ENCODE results near the gene SHCBP1. TPM values are rescaled to one million over a fixed set of nuclear protein-coding genes. Genes with fewer than 3 reads are reported as not detected.
A peak's percentile ranks its signal among the peaks of the same experiment; 100 is the strongest.

The SHCBP1 gene
- total and polyA plus RNA-seq, 2 of the 13 experiments (the other 11 are each of a cell fraction or from before 2014, with no cell fraction given): 15.7 to 33.0 TPM

DNA sequence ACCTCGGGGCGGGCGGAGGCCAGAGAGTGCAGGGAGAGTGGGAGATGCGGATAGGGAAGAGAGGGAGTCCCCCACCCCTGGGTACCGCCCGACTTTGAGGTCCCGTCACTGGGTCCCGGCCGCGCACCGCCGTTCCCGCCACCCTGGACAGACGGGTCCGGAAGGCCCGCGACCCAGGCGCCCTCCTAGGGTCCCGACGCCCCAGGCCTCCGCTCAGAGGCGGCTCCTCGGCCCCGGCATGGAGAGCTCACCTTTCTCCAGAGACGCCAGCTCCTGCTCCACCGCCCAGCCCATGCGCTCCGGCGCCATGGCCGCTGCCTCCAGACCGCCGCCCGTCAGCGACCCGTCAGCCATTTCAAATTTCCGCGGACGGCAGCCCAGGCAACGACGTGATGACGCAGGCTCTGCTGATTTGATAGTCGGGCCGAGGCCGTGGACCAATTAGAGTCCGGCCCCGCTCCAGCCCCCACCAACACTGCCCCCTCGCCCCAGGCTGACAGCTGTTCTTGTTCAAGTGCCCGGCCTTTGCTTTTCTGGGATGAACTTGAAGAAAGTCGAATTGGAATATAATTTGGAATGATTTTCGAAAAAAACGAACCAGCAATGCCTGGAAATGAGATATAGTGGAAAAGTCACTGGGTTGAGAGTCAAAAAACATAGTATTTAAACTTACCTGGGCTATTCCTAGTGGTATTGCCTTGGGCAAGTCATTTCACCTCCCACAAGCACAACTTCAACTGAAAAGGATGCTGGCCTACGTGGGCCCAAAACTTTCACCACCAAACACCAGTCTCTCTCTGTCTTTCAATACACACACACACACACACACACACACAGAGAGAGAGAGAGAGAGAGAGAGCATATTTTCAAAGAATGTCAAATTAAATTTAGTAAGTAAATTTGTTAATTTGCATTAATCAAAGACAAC is at the start of gene SHCBP1 (continued):
- TF ChIP-seq PHF21A (CRISPR knock-in tag; IDR thresholded peaks at IDR 0.05) (no peak), SAP130 (CRISPR knock-in tag; IDR thresholded peaks at IDR 0.05; ENCODE audit: low read depth) (peak; percentile 100), ZNF513 (CRISPR knock-in tag; conservative IDR thresholded peaks at IDR 0.05) (no peak), TCF12 (IDR thresholded peaks at IDR 0.05) (no peak), TCF12 (CRISPR knock-in tag; IDR thresholded peaks at IDR 0.05) (no peak; the same call in 1 of the 2 replicates), ZFP82 (CRISPR knock-in tag; IDR thresholded peaks at IDR 0.05; ENCODE audit: borderline replicate concordance) (peak; percentile 83; the same call in 1 of the 2 replicates), SIN3B (IDR thresholded peaks at IDR 0.05; ENCODE audit: low read length) (peak; percentile 99), ARNTL (CRISPR knock-in tag; IDR thresholded peaks at IDR 0.05) (no peak), MED1 (CRISPR knock-in tag; IDR thresholded peaks at IDR 0.05) (peak; percentile 47; the same call in 1 of the 2 replicates), CAMTA2 (CRISPR knock-in tag; IDR thresholded peaks at IDR 0.05; ENCODE audit: borderline replicate concordance) (no peak), ZNF414 (CRISPR knock-in tag; IDR thresholded peaks at IDR 0.05) (0 out of 2 replicates have a peak, but pooled peaks have one; percentile 36), NCOR1 (IDR thresholded peaks at IDR 0.05; ENCODE audit: borderline replicate concordance, low read length) (peak; percentile 47; the same call in 1 of the 2 replicates), SRSF9 (IDR thresholded peaks at IDR 0.05; ENCODE audit: borderline replicate concordance, insufficient read depth, low read depth, low read length, poor library complexity, severe bottlenecking) (no peak), TAF15 (IDR thresholded peaks at IDR 0.05; ENCODE audit: low read depth, low read length, poor library complexity, severe bottlenecking) (peak; percentile 93), FIP1L1 (IDR thresholded peaks at IDR 0.05; ENCODE audit: borderline replicate concordance, insufficient read depth, low read depth, low read length) (no peak)
- TF ChIP-seq, protein P1, sequence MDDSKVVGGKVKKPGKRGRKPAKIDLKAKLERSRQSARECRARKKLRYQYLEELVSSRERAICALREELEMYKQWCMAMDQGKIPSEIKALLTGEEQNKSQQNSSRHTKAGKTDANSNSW (CRISPR knock-in tag; IDR thresholded peaks at IDR 0.05; ENCODE audit: borderline replicate concordance): no peak
- TF ChIP-seq, protein P2, sequence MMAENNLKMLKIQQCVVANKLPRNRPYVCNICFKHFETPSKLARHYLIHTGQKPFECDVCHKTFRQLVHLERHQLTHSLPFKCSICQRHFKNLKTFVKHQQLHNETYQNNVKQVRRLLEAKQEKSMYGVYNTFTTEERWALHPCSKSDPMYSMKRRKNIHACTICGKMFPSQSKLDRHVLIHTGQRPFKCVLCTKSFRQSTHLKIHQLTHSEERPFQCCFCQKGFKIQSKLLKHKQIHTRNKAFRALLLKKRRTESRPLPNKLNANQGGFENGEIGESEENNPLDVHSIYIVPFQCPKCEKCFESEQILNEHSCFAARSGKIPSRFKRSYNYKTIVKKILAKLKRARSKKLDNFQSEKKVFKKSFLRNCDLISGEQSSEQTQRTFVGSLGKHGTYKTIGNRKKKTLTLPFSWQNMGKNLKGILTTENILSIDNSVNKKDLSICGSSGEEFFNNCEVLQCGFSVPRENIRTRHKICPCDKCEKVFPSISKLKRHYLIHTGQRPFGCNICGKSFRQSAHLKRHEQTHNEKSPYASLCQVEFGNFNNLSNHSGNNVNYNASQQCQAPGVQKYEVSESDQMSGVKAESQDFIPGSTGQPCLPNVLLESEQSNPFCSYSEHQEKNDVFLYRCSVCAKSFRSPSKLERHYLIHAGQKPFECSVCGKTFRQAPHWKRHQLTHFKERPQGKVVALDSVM (CRISPR knock-in tag; IDR thresholded peaks at IDR 0.05): no peak
- TF ChIP-seq, protein P3, sequence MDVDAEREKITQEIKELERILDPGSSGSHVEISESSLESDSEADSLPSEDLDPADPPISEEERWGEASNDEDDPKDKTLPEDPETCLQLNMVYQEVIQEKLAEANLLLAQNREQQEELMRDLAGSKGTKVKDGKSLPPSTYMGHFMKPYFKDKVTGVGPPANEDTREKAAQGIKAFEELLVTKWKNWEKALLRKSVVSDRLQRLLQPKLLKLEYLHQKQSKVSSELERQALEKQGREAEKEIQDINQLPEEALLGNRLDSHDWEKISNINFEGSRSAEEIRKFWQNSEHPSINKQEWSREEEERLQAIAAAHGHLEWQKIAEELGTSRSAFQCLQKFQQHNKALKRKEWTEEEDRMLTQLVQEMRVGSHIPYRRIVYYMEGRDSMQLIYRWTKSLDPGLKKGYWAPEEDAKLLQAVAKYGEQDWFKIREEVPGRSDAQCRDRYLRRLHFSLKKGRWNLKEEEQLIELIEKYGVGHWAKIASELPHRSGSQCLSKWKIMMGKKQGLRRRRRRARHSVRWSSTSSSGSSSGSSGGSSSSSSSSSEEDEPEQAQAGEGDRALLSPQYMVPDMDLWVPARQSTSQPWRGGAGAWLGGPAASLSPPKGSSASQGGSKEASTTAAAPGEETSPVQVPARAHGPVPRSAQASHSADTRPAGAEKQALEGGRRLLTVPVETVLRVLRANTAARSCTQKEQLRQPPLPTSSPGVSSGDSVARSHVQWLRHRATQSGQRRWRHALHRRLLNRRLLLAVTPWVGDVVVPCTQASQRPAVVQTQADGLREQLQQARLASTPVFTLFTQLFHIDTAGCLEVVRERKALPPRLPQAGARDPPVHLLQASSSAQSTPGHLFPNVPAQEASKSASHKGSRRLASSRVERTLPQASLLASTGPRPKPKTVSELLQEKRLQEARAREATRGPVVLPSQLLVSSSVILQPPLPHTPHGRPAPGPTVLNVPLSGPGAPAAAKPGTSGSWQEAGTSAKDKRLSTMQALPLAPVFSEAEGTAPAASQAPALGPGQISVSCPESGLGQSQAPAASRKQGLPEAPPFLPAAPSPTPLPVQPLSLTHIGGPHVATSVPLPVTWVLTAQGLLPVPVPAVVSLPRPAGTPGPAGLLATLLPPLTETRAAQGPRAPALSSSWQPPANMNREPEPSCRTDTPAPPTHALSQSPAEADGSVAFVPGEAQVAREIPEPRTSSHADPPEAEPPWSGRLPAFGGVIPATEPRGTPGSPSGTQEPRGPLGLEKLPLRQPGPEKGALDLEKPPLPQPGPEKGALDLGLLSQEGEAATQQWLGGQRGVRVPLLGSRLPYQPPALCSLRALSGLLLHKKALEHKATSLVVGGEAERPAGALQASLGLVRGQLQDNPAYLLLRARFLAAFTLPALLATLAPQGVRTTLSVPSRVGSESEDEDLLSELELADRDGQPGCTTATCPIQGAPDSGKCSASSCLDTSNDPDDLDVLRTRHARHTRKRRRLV (CRISPR knock-in tag; IDR thresholded peaks at IDR 0.05): no peak

All from HepG2 (cell line).